ENCODE results near the gene GAREM2. TPM values are rescaled to one million over a fixed set of nuclear protein-coding genes. Genes with fewer than 3 reads are reported as not detected.
A peak's percentile ranks its signal among the peaks of the same experiment; 100 is the strongest.

Gene GAREM2
- total and polyA plus RNA-seq, 4 experiments from 2014 or later, result 0.14 to 3.6 (median 2.7) TPM

DNA sequence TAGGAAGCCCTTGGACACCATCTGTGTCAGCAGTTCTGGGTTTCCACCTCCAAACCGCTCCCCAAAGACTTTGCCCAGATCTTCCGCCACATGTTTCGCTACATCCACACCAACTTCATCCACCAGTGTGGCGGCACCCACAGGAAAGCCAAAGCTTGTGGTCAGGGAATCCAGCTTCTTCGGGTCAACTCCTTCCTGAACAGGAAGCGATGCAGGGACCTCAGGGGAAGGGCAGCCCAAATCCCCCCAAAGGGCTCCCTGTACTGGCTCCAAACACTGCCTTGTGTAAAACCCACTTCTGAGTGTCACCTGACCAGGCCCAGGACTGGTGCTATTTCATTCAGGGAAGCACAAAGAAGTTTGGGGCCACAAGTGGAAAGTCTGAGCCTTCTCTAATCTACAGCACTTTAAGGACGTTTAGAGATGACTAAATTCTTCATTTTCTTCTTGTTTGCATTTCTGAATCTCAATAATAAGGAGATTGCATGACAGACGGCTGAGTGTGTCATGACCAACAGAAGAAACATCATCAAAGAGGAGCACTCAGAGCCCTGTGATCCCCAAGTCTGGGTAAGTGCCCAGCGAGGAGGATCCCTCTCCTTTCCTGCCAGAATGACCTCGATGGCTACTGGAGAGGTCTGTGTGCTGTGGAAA, 20.8 kb downstream of the GAREM2 start:
- CTCF ChIA-PET (ENCODE audit: partially characterized antibody), result interaction anchor here (1.2 kb wide), 1 partner anchor 9 kb away, joined by 4 read pairs; no protein-coding TSS in a partner anchor
- no peaks in the 10 kb centered on the region for H3K9me3 ChIP-seq (ENCODE audit: control insufficient read depth in 1 of 2, low read length in 2 of 2)
- intact Hi-C loops (cut with micrococcal nuclease), result no loop called here
- H3K27me3 Mint-ChIP-seq, result no peaks in the 10 kb centered on the region
- no peak overlapping the region for H3K4me3 ChIP-seq (ENCODE audit: low read length in 2 of 2)
- H3K27ac ChIP-seq (ENCODE audit: low read depth, low read length), result no peak overlapping the region
- DNase-seq, result no peak
- POLR2A ChIA-PET (ENCODE audit: partially characterized antibody), result interaction anchor here (0.7 kb wide), 1 partner anchor 8 kb away, joined by 4 read pairs; no protein-coding TSS in a partner anchor
- no peaks in the 10 kb centered on the region for H3K4me1 ChIP-seq (ENCODE audit: insufficient read depth, low read length)
- H3K4me3 Mint-ChIP-seq, result no peak overlapping the region
- H3K36me3 ChIP-seq (ENCODE audit: insufficient read depth, low read length), result peaks cover 71% of the 10 kb centered on the region
- H3K36me3 Mint-ChIP-seq, result peaks cover 43 to 77% of the 10 kb centered on the region in 2 donors
- H3K27me3 ChIP-seq (ENCODE audit: insufficient read depth, low read length), result no peaks in the 10 kb centered on the region
- no peaks in the 10 kb centered on the region for H3K9me3 Mint-ChIP-seq
- peak overlapping the region in 2 of 7 donors; percentile 35 to 64 for H3K27ac Mint-ChIP-seq
- H3K4me1 Mint-ChIP-seq, result peaks cover 0 to 2% (median 0%) of the 10 kb centered on the region in 4 donors

- Mint-ChIP-seq H3K36me3 (peaks cover 51 to 87% of the 10 kb centered on the region in 2 donors), H3K27me3 (no peaks in the 10 kb centered on the region), H3K27ac (peak overlapping the region in 4 of 7 donors; percentile 15 to 58 (median 54)), H3K4me3 (no peak overlapping the region), H3K9me3 (no peaks in the 10 kb centered on the region), H3K4me1 (no peaks in the 10 kb centered on the region)
- H3K27ac ChIP-seq (ENCODE audit: low read depth, low read length), result no peak overlapping the region
- ChIA-PET POLR2A (ENCODE audit: partially characterized antibody) (interaction anchor here (0.6 kb wide), 1 partner anchor 766 kb away, joined by 4 read pairs; no protein-coding TSS in a partner anchor), CTCF (ENCODE audit: partially characterized antibody) (interaction anchor here (0.9 to 1.0 kb wide), 2 partner anchors 10 to 204 kb away, joined by 3 read pairs; no protein-coding TSS in a partner anchor)
- H3K9me3 ChIP-seq (ENCODE audit: control insufficient read depth in 1 of 2, low read length in 2 of 2), result no peaks in the 10 kb centered on the region
- intact Hi-C loops (cut with micrococcal nuclease), result no loop called here
- no peak overlapping the region for H3K4me3 ChIP-seq (ENCODE audit: low read length in 2 of 2)
- no peaks in the 10 kb centered on the region for H3K4me1 ChIP-seq (ENCODE audit: insufficient read depth, low read length)
- H3K27me3 ChIP-seq (ENCODE audit: insufficient read depth, low read length), result no peaks in the 10 kb centered on the region
- DNase-seq, result no peak
- peaks cover 73% of the 10 kb centered on the region for H3K36me3 ChIP-seq (ENCODE audit: insufficient read depth, low read length)
Measured at GRCh38 chr2:26195040-26195984, 22.4 kb downstream of the GAREM2 start.

DNA sequence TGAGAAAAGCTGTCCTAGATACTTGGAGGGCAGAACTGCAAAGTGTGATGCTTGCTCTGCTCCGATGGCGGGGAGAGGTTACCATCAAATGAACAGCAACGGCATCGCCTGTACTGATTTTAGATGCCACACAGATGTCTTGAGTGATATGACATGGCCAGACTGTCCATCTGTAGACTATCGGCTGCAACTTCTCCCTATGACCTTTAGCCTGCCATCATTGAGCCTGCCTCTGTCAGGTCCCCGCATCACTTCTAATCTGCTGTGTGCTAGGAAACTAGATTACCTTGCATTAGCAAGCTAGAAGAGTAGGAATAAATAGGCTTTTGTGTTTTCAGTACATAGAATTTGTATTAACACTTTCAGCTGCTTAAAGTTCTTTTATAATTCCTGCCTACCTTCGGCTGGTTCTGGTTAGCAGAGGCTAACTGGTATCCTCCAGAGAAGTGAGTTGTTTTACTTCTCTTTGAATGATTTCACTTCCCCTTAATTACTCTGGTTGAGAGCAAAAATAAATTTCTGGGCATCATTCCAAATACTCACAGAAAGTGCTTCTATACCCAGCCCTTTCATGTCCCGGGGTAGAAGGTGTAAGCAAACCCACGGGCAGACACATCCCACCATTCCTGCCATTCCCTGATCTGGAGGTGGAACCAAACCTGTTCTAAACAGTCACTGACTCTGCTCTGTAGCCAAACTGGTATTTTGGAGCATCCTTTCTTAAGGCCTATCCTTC, 24.0 kb downstream of the GAREM2 start:
- H3K27ac ChIP-seq (ENCODE audit: low read depth, low read length), result no peak overlapping the region
- Mint-ChIP-seq H3K4me3 (no peak overlapping the region), H3K27ac (peak overlapping the region in 5 of 7 donors; percentile 14 to 82 (median 30)), H3K9me3 (no peaks in the 10 kb centered on the region), H3K27me3 (no peaks in the 10 kb centered on the region), H3K36me3 (peaks cover 48 to 85% of the 10 kb centered on the region in 2 donors), H3K4me1 (no peaks in the 10 kb centered on the region)
- H3K4me3 ChIP-seq (ENCODE audit: low read length in 2 of 2), result no peak overlapping the region
- no peaks in the 10 kb centered on the region for H3K27me3 ChIP-seq (ENCODE audit: insufficient read depth, low read length)
- ChIA-PET POLR2A (ENCODE audit: partially characterized antibody) (no interaction called here), CTCF (ENCODE audit: partially characterized antibody) (no interaction called here)
- H3K4me1 ChIP-seq (ENCODE audit: insufficient read depth, low read length), result no peaks in the 10 kb centered on the region
- intact Hi-C loops (cut with micrococcal nuclease), result no loop called here
- peaks cover 76% of the 10 kb centered on the region for H3K36me3 ChIP-seq (ENCODE audit: insufficient read depth, low read length)
- no peak for DNase-seq
- H3K9me3 ChIP-seq (ENCODE audit: control insufficient read depth in 1 of 2, low read length in 2 of 2), result no peaks in the 10 kb centered on the region

DNA sequence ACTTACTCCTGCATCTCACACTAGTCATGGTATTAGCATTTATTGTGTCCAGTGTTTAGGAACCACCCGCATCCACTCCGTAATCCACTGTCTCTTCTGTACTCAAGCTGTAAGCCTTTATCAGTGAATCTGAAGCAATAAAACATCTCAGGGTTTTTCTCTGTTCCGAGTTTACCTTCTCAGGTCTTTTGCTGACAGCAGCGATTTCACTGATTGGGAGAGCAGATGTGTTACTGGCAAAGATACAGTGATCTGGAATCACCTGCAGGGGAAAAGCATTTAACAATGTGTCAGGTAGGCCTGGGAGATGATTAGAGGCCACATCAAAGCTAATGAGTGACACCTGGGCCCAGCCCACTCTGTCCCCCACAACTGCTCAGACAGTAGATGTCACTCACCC, 24.6 kb downstream of the GAREM2 start:
- peaks cover 82% of the 10 kb centered on the region for H3K36me3 ChIP-seq (ENCODE audit: insufficient read depth, low read length)
- Mint-ChIP-seq H3K4me1 (no peaks in the 10 kb centered on the region), H3K36me3 (peaks cover 52 to 86% of the 10 kb centered on the region in 2 donors), H3K4me3 (no peak overlapping the region), H3K27me3 (no peaks in the 10 kb centered on the region), H3K27ac (peak overlapping the region in 3 of 7 donors; percentile 25 to 82 (median 81)), H3K9me3 (no peaks in the 10 kb centered on the region)
- DNase-seq, result no peak
- intact Hi-C loops (cut with micrococcal nuclease), result no loop called here
- POLR2A ChIA-PET (ENCODE audit: partially characterized antibody), result no interaction called here
- no peak overlapping the region for H3K27ac ChIP-seq (ENCODE audit: low read depth, low read length)
- CTCF ChIA-PET (ENCODE audit: partially characterized antibody), result interaction anchor here (0.7 kb wide), 1 partner anchor 9 kb away, joined by 3 read pairs; no protein-coding TSS in a partner anchor
- no peaks in the 10 kb centered on the region for H3K4me1 ChIP-seq (ENCODE audit: insufficient read depth, low read length)
- no peaks in the 10 kb centered on the region for H3K27me3 ChIP-seq (ENCODE audit: insufficient read depth, low read length)
- no peak overlapping the region for H3K4me3 ChIP-seq (ENCODE audit: low read length in 2 of 2)
- H3K9me3 ChIP-seq (ENCODE audit: control insufficient read depth in 1 of 2, low read length in 2 of 2), result no peaks in the 10 kb centered on the region

- intact Hi-C loops (cut with micrococcal nuclease), result no loop called here
- Mint-ChIP-seq H3K4me3 (no peak overlapping the region), H3K36me3 (peaks cover 51 to 79% of the 10 kb centered on the region in 2 donors), H3K27me3 (no peaks in the 10 kb centered on the region), H3K4me1 (no peaks in the 10 kb centered on the region), H3K9me3 (no peaks in the 10 kb centered on the region), H3K27ac (peak overlapping the region in 1 of 7 donors; percentile 32)
- CTCF ChIA-PET (ENCODE audit: partially characterized antibody), result no interaction called here
- Histone ChIP-seq H3K4me1 (ENCODE audit: insufficient read depth, low read length) (no peaks in the 10 kb centered on the region), H3K27me3 (ENCODE audit: insufficient read depth, low read length) (no peaks in the 10 kb centered on the region), H3K9me3 (ENCODE audit: control insufficient read depth in 1 of 2, low read length in 2 of 2) (no peaks in the 10 kb centered on the region), H3K4me3 (ENCODE audit: low read length in 2 of 2) (no peak overlapping the region), H3K27ac (ENCODE audit: low read depth, low read length) (no peak overlapping the region), H3K36me3 (ENCODE audit: insufficient read depth, low read length) (peaks cover 49% of the 10 kb centered on the region)
- no peak for DNase-seq
- POLR2A ChIA-PET (ENCODE audit: partially characterized antibody), result no interaction called here
Measured at GRCh38 chr2:26202981-26203490, 30.1 kb downstream of the GAREM2 start.

DNA sequence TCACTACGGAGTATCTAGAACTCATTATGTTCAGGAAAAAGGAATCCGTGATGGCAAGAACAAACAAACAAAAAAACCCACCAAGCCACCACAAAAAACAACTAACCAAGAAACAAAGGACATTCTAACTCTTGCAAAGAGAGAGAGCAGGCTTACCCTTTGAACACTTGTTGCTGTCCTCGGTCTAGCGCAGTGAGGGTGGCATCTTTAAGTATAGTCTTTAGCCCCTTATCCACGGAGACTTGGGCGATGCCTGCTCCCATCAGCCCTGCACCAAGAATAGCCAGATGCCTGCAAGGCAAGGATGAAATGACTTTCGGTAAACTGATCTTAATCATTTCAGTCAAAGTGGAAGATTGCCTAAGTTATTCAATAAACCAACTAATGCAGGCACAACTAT, 31.0 kb downstream of the GAREM2 start:
- H3K4me3 ChIP-seq (ENCODE audit: low read length in 2 of 2), result no peak overlapping the region
- H3K27me3 Mint-ChIP-seq, result no peaks in the 10 kb centered on the region
- no peak for DNase-seq
- no peaks in the 10 kb centered on the region for H3K4me1 ChIP-seq (ENCODE audit: insufficient read depth, low read length)
- intact Hi-C loops (cut with micrococcal nuclease), result no loop called here
- peaks cover 51 to 80% of the 10 kb centered on the region in 2 donors for H3K36me3 Mint-ChIP-seq
- no peaks in the 10 kb centered on the region for H3K9me3 Mint-ChIP-seq
- H3K9me3 ChIP-seq (ENCODE audit: control insufficient read depth in 1 of 2, low read length in 2 of 2), result no peaks in the 10 kb centered on the region
- no peak overlapping the region for H3K4me3 Mint-ChIP-seq
- no peak overlapping the region for H3K27ac ChIP-seq (ENCODE audit: low read depth, low read length)
- H3K27ac Mint-ChIP-seq, result peak overlapping the region in 3 of 7 donors; percentile 32 to 62 (median 37)
- no peaks in the 10 kb centered on the region for H3K4me1 Mint-ChIP-seq
- peaks cover 51% of the 10 kb centered on the region for H3K36me3 ChIP-seq (ENCODE audit: insufficient read depth, low read length)
- CTCF ChIA-PET (ENCODE audit: partially characterized antibody), result no interaction called here
- no peaks in the 10 kb centered on the region for H3K27me3 ChIP-seq (ENCODE audit: insufficient read depth, low read length)
- POLR2A ChIA-PET (ENCODE audit: partially characterized antibody), result no interaction called here
